Vagina (tissue), 2 donors: ENCODE data around the gene TMEM270.

Experiments used
- POLR2A ChIP-seq, 2 donors: fragments of 450-650 bp; IDR thresholded peaks; one replicate each; pipeline ENCODE4 v1.6.1; 2017; ENCODE audit warnings: antibody characterized with exemption in 2 of 2, mild to moderate bottlenecking in 2 of 2, moderate library complexity in 2 of 2
- TF ChIP-seq, protein P1 (sequence below), 3 experiments: fragments of 450-650 bp in 2 of 3; fragments of 200-600 bp in 1 of 3; sonication (generic) in 1 of 3; IDR thresholded peaks; one replicate each; pipeline ENCODE4 v1.5.1; 2017 to 2019; ENCODE audit warnings: antibody characterized with exemption in 3 of 3, mild to moderate bottlenecking in 2 of 3, moderate library complexity in 2 of 3

DNA sequence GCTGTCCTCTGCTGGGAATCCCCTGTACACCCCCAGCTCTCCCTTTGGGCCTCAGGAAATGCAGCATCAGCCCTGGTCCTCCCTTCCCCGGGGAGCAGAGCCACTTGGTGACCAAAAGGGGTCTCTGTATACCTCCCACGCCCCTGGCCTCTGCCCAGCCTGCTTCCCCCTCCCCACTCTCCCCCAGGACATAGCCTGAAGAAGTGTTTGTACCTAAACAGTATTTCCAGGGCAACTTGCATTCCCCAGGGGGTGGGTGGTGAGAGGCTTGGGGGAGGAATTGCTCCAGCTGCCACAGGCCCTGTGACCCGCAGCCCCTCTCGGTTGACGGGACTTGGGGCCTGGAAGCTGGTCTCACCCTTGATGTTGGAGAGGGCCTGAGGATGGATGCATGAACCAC lies 39.3 kb downstream of the TMEM270 start:
- TF ChIP-seq, protein P1, sequence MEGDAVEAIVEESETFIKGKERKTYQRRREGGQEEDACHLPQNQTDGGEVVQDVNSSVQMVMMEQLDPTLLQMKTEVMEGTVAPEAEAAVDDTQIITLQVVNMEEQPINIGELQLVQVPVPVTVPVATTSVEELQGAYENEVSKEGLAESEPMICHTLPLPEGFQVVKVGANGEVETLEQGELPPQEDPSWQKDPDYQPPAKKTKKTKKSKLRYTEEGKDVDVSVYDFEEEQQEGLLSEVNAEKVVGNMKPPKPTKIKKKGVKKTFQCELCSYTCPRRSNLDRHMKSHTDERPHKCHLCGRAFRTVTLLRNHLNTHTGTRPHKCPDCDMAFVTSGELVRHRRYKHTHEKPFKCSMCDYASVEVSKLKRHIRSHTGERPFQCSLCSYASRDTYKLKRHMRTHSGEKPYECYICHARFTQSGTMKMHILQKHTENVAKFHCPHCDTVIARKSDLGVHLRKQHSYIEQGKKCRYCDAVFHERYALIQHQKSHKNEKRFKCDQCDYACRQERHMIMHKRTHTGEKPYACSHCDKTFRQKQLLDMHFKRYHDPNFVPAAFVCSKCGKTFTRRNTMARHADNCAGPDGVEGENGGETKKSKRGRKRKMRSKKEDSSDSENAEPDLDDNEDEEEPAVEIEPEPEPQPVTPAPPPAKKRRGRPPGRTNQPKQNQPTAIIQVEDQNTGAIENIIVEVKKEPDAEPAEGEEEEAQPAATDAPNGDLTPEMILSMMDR (IDR thresholded peaks at IDR 0.05): no peak
- TF ChIP-seq POLR2A (IDR thresholded peaks at IDR 0.05): no peak
